NT2/D1 (cell line): ENCODE results near the gene LMCD1.

Source experiments
- DNase-seq: peaks from one replicate; pipeline ENCODE4 v3.0.0-alpha.2; 2011; ENCODE audit warnings: low read depth, low spot score
- H3K27me3 ChIP-seq: 2 replicates; pipeline ENCODE4 v1.6.0; 2011; ENCODE audit warnings: mild to moderate bottlenecking; ENCODE audit not compliant: insufficient read length, insufficient read depth
- H3K36me3 ChIP-seq: 2 replicates; pipeline ENCODE4 v1.6.1; 2011; ENCODE audit warnings: mild to moderate bottlenecking, low read length, mixed read lengths; ENCODE audit not compliant: insufficient read depth, insufficient read length
- H3K4me1 ChIP-seq: 2 replicates; pipeline ENCODE4 v1.5.1; 2011; ENCODE audit not compliant: insufficient read depth, insufficient read length
- H3K4me3 ChIP-seq: 2 replicates; pipeline ENCODE4 v1.5.1; 2011; ENCODE audit warnings: low read depth; ENCODE audit not compliant: insufficient read length
- H3K9ac ChIP-seq: 2 replicates; pipeline ENCODE4 v1.6.0; 2011; ENCODE audit warnings: low read depth; ENCODE audit not compliant: insufficient read length
- H3K9me3 ChIP-seq: 2 replicates; pipeline ENCODE4 v1.5.1; 2011; ENCODE audit warnings: mild to moderate bottlenecking, low read length; ENCODE audit not compliant: insufficient read depth
- SUZ12 ChIP-seq: IDR thresholded peaks from 2 replicates; pipeline ENCODE4 v1.6.1; 2011; ENCODE audit not compliant: insufficient read length, insufficient read depth; ENCODE audit errors: extremely low read depth
- YY1 ChIP-seq: IDR thresholded peaks from 2 replicates; pipeline ENCODE4 v1.6.1; 2011; ENCODE audit not compliant: insufficient read length, insufficient read depth
- ZNF274 ChIP-seq: IDR thresholded peaks from 2 replicates; pipeline ENCODE4 v1.6.1; 2011; ENCODE audit warnings: mild to moderate bottlenecking, low read depth, low read length

LMCD1 gene

GRCh38 chr3:8563146-8563545 lies 61.5 kb downstream of the LMCD1 start:
- TF ChIP-seq SUZ12 = no peak
- TF ChIP-seq YY1 = no peak
- TF ChIP-seq ZNF274 = no peak
- Histone ChIP-seq H3K9ac (no peak overlapping the region), H3K36me3 (peaks cover 40% of the 10 kb centered on the region), H3K4me3 (no peak overlapping the region), H3K4me1 (no peaks in the 10 kb centered on the region), H3K27me3 (no peaks in the 10 kb centered on the region), H3K9me3 (no peaks in the 10 kb centered on the region)
- DNase-seq = no peak

GRCh38 chr3:8563597-8563996 lies 62.0 kb downstream of the LMCD1 start:
- Histone ChIP-seq H3K36me3 (peaks cover 44% of the 10 kb centered on the region), H3K4me1 (no peaks in the 10 kb centered on the region), H3K9me3 (no peaks in the 10 kb centered on the region), H3K27me3 (no peaks in the 10 kb centered on the region), H3K9ac (no peak overlapping the region), H3K4me3 (no peak overlapping the region)
- TF ChIP-seq SUZ12 (no peak), YY1 (no peak), ZNF274 (no peak)
- no peak for DNase-seq

GRCh38 chr3:8565376-8565775 lies 63.8 kb downstream of the LMCD1 start:
- Histone ChIP-seq H3K9me3 (no peaks in the 10 kb centered on the region), H3K27me3 (no peaks in the 10 kb centered on the region), H3K9ac (no peak overlapping the region), H3K36me3 (peaks cover 56% of the 10 kb centered on the region), H3K4me3 (no peak overlapping the region), H3K4me1 (no peaks in the 10 kb centered on the region)
- DNase-seq = no peak
- TF ChIP-seq SUZ12 (no peak), YY1 (no peak), ZNF274 (no peak)

GRCh38 chr3:8567784-8568575 lies 66.4 kb downstream of the LMCD1 start:
- Histone ChIP-seq H3K4me1 (no peaks in the 10 kb centered on the region), H3K4me3 (no peak overlapping the region), H3K27me3 (no peaks in the 10 kb centered on the region), H3K9ac (no peak overlapping the region), H3K9me3 (no peaks in the 10 kb centered on the region), H3K36me3 (peaks cover 68% of the 10 kb centered on the region)
- no peak for TF ChIP-seq ZNF274
- no peak for DNase-seq

- H3K36me3 ChIP-seq = peaks cover 52% of the 10 kb centered on the region
- no peaks in the 10 kb centered on the region for H3K4me1 ChIP-seq
- H3K9ac ChIP-seq = no peak overlapping the region
- no peak for TF ChIP-seq ZNF274
- TF ChIP-seq YY1 = no peak
- TF ChIP-seq SUZ12 = no peak
- no peaks in the 10 kb centered on the region for H3K27me3 ChIP-seq
- H3K9me3 ChIP-seq = no peaks in the 10 kb centered on the region
- no peak for DNase-seq
- no peak overlapping the region for H3K4me3 ChIP-seq
Observed at GRCh38 chr3:8571256-8571655, 69.6 kb downstream of the LMCD1 start.

GRCh38 chr3:8573342-8573926 lies 71.8 kb downstream of the LMCD1 start:
- no peak overlapping the region for H3K4me3 ChIP-seq
- H3K9me3 ChIP-seq = no peaks in the 10 kb centered on the region
- no peak for DNase-seq
- H3K27me3 ChIP-seq = no peaks in the 10 kb centered on the region
- TF ChIP-seq ZNF274 (no peak), YY1 (no peak), SUZ12 (no peak)
- no peaks in the 10 kb centered on the region for H3K4me1 ChIP-seq
- H3K36me3 ChIP-seq = peaks cover 34% of the 10 kb centered on the region
- no peak overlapping the region for H3K9ac ChIP-seq

- no peaks in the 10 kb centered on the region for H3K4me1 ChIP-seq
- no peak for TF ChIP-seq SUZ12
- no peak for TF ChIP-seq ZNF274
- TF ChIP-seq YY1 = no peak
- no peaks in the 10 kb centered on the region for H3K9me3 ChIP-seq
- H3K4me3 ChIP-seq = no peak overlapping the region
- H3K36me3 ChIP-seq = peaks cover 26% of the 10 kb centered on the region
- no peak overlapping the region for H3K9ac ChIP-seq
- no peaks in the 10 kb centered on the region for H3K27me3 ChIP-seq
- DNase-seq = no peak
Observed at GRCh38 chr3:8574040-8574669, 72.5 kb downstream of the LMCD1 start.
